H1 (cell line): ENCODE data around the gene HHAT. TPM values are rescaled to one million over a fixed set of nuclear protein-coding genes. Genes with fewer than 3 reads are reported as not detected.

Experiments used
- CTCF ChIA-PET: fragments of 300-600 bp; sonication (Branson Sonifier 250); formaldehyde crosslinking; loops from one replicate; lab custom pipeline; 2021; ENCODE audit not compliant: partially characterized antibody; lab: Charles Lee
- POLR2A ChIA-PET: fragments of 300-600 bp; sonication (Branson Sonifier 250); formaldehyde crosslinking; loops from one replicate; lab custom pipeline; 2021; ENCODE audit warnings: inconsistent platforms; ENCODE audit not compliant: partially characterized antibody; lab: Charles Lee
- DNase-seq, 2 experiments: peaks; one replicate each; pipeline versions ENCODE4 v3.0.0 to v3.0.0-alpha.2; 2010 to 2022; ENCODE audit warnings: low spot score in 2 of 2, low read depth in 1 of 2, mixed read lengths in 1 of 2
- FAIRE-seq: peaks from 2 replicates; lab custom pipeline; 2011; peaks lifted over from hg19 to GRCh38; lab: Jason Lieb, UNC
- H2AFZ ChIP-seq: 2 replicates; pipeline ENCODE4 v1.8.1; 2012; ENCODE audit warnings: low read length, inconsistent platforms
- H2AK5ac ChIP-seq: 2 replicates; pipeline ENCODE4 v1.6.1; 2013; ENCODE audit warnings: low read depth, low read length
- H2BK120ac ChIP-seq: replicated peaks from 2 replicates; pipeline ENCODE3; 2013; ENCODE audit warnings: low read depth, low read length, inconsistent platforms
- H2BK12ac ChIP-seq: 2 replicates; pipeline ENCODE4 v1.6.1; 2013; ENCODE audit warnings: low read depth, low read length
- H2BK15ac ChIP-seq: 2 replicates; pipeline ENCODE4 v1.6.1; 2013; ENCODE audit warnings: low read length
- H2BK20ac ChIP-seq: 2 replicates; pipeline ENCODE4 v1.6.1; 2013; ENCODE audit warnings: low read length
- H2BK5ac ChIP-seq: 2 replicates; pipeline ENCODE4 v1.6.1; 2013; ENCODE audit warnings: low read depth, low read length
- H3K14ac ChIP-seq: 2 replicates; pipeline ENCODE4 v1.6.1; 2013; ENCODE audit warnings: inconsistent platforms; ENCODE audit not compliant: insufficient read length
- H3K18ac ChIP-seq: 2 replicates; pipeline ENCODE4 v1.6.1; 2013; ENCODE audit warnings: low read length; ENCODE audit errors: extremely low read depth
- H3K23ac ChIP-seq: 2 replicates; pipeline ENCODE4 v1.6.1; 2013; ENCODE audit warnings: inconsistent platforms; ENCODE audit not compliant: insufficient read length
- H3K23me2 ChIP-seq: 2 replicates; pipeline ENCODE4 v1.6.1; 2013; ENCODE audit warnings: low read depth, low read length
- H3K27ac ChIP-seq: 2 replicates; pipeline ENCODE4 v1.6.1; 2011; ENCODE audit warnings: low read depth, low read length, inconsistent platforms
- H3K27me3 ChIP-seq, 4 experiments: replicated peaks in 1 of 4; 1 replicate in 1 of 4; 2 replicates in 3 of 4; pipeline versions ENCODE4 v1.6.1 to v1.8.1; 2011 to 2013; ENCODE audit warnings: low read length in 3 of 4, mild to moderate bottlenecking in 3 of 4, inconsistent platforms in 2 of 4, mixed read lengths in 2 of 4, moderate library complexity in 1 of 4; ENCODE audit not compliant: control insufficient read depth in 3 of 4, insufficient read depth in 3 of 4; ENCODE audit errors: extremely low read depth in 1 of 4
- H3K36me3 ChIP-seq, 4 experiments: 2 replicates each; pipeline versions ENCODE4 v1.6.1 to v1.8.1; 2011 to 2013; ENCODE audit warnings: mild to moderate bottlenecking in 4 of 4, low read length in 3 of 4, moderate library complexity in 2 of 4, control low read depth in 1 of 4, inconsistent platforms in 1 of 4; ENCODE audit not compliant: insufficient read depth in 4 of 4, control insufficient read depth in 2 of 4
- H3K4ac ChIP-seq: replicated peaks from 2 replicates; pipeline ENCODE3; 2013; ENCODE audit warnings: low read length, low read depth, mixed read lengths, inconsistent platforms; ENCODE audit not compliant: insufficient read length
- H3K4me1 ChIP-seq, 4 experiments: replicated peaks in 1 of 4; 1 replicate in 1 of 4; 2 replicates in 3 of 4; pipeline versions ENCODE4 v1.6.1 to v1.8.1; 2011 to 2013; ENCODE audit warnings: low read length in 3 of 4, inconsistent platforms in 2 of 4, mixed read lengths in 1 of 4; ENCODE audit not compliant: insufficient read depth in 4 of 4, control insufficient read depth in 3 of 4
- H3K4me2 ChIP-seq, 2 experiments: 2 replicates each; pipeline versions ENCODE4 v1.6.1 to v1.8.1; 2011 to 2013; ENCODE audit warnings: low read depth in 2 of 2, low read length in 2 of 2, control low read depth in 1 of 2, inconsistent platforms in 1 of 2, mild to moderate bottlenecking in 1 of 2; ENCODE audit not compliant: insufficient read depth in 1 of 2
- H3K4me3 ChIP-seq, 4 experiments: fragments of 200-600, 300-600 bp in 1 of 4; sonication (generic), shearing (Covaris generic), sonication (Bioruptor Twin) in 1 of 4; 2 replicates each; pipeline versions ENCODE4 v1.5.1 to v1.8.1; 2011 to 2016; ENCODE audit warnings: low read length in 4 of 4, low read depth in 3 of 4, control low read depth in 2 of 4, inconsistent platforms in 2 of 4, mild to moderate bottlenecking in 2 of 4, mixed read lengths in 1 of 4, moderate library complexity in 1 of 4; ENCODE audit not compliant: insufficient read depth in 2 of 4; ENCODE audit errors: extremely low read depth in 1 of 4
- H3K56ac ChIP-seq: replicated peaks from 2 replicates; pipeline ENCODE3; 2013; ENCODE audit warnings: low read depth, mild to moderate bottlenecking, mixed read lengths, low read length, inconsistent platforms; ENCODE audit not compliant: insufficient read length
- H3K79me1 ChIP-seq: 2 replicates; pipeline ENCODE4 v1.6.1; 2013; ENCODE audit warnings: low read depth, low read length, control low read depth
- H3K79me2 ChIP-seq, 2 experiments: 2 replicates each; pipeline versions ENCODE4 v1.6.1 to v1.8.1; 2012 to 2013; ENCODE audit warnings: low read length in 2 of 2, mild to moderate bottlenecking in 2 of 2, inconsistent platforms in 1 of 2; ENCODE audit not compliant: insufficient read depth in 2 of 2, control insufficient read depth in 1 of 2
- H3K9ac ChIP-seq, 4 experiments: replicated peaks in 1 of 4; 1 replicate in 1 of 4; 2 replicates in 3 of 4; pipeline versions ENCODE4 v1.6.1 to v1.8.1; 2011 to 2013; ENCODE audit warnings: low read depth in 3 of 4, low read length in 3 of 4, control low read depth in 2 of 4, mild to moderate bottlenecking in 2 of 4, moderate library complexity in 2 of 4, inconsistent platforms in 1 of 4; ENCODE audit errors: extremely low read depth in 1 of 4
- H3K9me3 ChIP-seq, 2 experiments: 2 replicates each; pipeline versions ENCODE4 v1.6.1 to v1.8.1; 2012 to 2013; ENCODE audit warnings: mild to moderate bottlenecking in 2 of 2, moderate library complexity in 2 of 2, control low read depth in 1 of 2, inconsistent platforms in 1 of 2, low read depth in 1 of 2, low read length in 1 of 2, mixed read lengths in 1 of 2; ENCODE audit not compliant: insufficient read depth in 2 of 2
- H4K20me1 ChIP-seq, 2 experiments: replicated peaks in 1 of 2; 2 replicates each; pipeline versions ENCODE3 to v1.8.1; 2011 to 2013; ENCODE audit warnings: inconsistent platforms in 2 of 2, low read length in 2 of 2, mild to moderate bottlenecking in 1 of 2; ENCODE audit not compliant: insufficient read depth in 2 of 2, control insufficient read depth in 1 of 2
- H4K5ac ChIP-seq: 2 replicates; pipeline ENCODE4 v1.6.1; 2013; ENCODE audit warnings: low read length, low read depth, mixed read lengths, inconsistent platforms; ENCODE audit not compliant: insufficient read length
- H4K8ac ChIP-seq: 2 replicates; pipeline ENCODE4 v1.8.0; 2013; ENCODE audit warnings: mild to moderate bottlenecking, moderate library complexity, low read length, inconsistent platforms; ENCODE audit not compliant: insufficient read depth; ENCODE audit errors: extremely low read depth
- H4K91ac ChIP-seq: replicated peaks from 2 replicates; pipeline ENCODE3; 2013; ENCODE audit warnings: low read length, mixed read lengths, inconsistent platforms; ENCODE audit not compliant: insufficient read length
- ASH2L ChIP-seq: fragments of 200-600, 300-600 bp; sonication (generic); IDR thresholded peaks from one replicate; pipeline ENCODE4 v1.7.1; 2017; ENCODE audit warnings: low read length
- BRCA1 ChIP-seq: IDR thresholded peaks from 2 replicates; pipeline ENCODE4 v1.6.1; 2012; ENCODE audit warnings: low read depth, low read length, improper control_type of control experiment
- JUN ChIP-seq: IDR thresholded peaks from 2 replicates; pipeline ENCODE4 v1.6.1; 2011; ENCODE audit warnings: low read depth, mild to moderate bottlenecking, improper control_type of control experiment, low read length
- JUND ChIP-seq: IDR thresholded peaks from 2 replicates; pipeline ENCODE4 v1.6.1; 2011; ENCODE audit warnings: mild to moderate bottlenecking, improper control_type of control experiment, low read length
- MAFK ChIP-seq: IDR thresholded peaks from 2 replicates; pipeline ENCODE4 v1.6.1; 2012; ENCODE audit warnings: low read depth, mild to moderate bottlenecking, improper control_type of control experiment, low read length
- RBBP5 ChIP-seq: IDR thresholded peaks from 2 replicates; pipeline ENCODE4 v1.7.1; 2012; ENCODE audit warnings: low read depth, mild to moderate bottlenecking, inconsistent platforms, low read length, moderate library complexity, borderline replicate concordance
- SP1 ChIP-seq: IDR thresholded peaks from 2 replicates; pipeline ENCODE4 v1.6.1; 2011; ENCODE audit warnings: low read depth, low read length
- SUZ12 ChIP-seq: fragments of 200-600 bp; sonication (generic); IDR thresholded peaks from 2 replicates; pipeline ENCODE4 v1.6.1; 2012; ENCODE audit warnings: mild to moderate bottlenecking, inconsistent platforms, low read length, moderate library complexity, mixed read lengths
- WGBS, 2 experiments: shearing (Covaris generic) in 1 of 2; methylation state at CpG; one replicate each; pipeline versions ENCODE4 v1.1.6 to v1.1.7; 2013 to 2015; ENCODE audit warnings: low lambda C conversion rate in 2 of 2, mixed read lengths in 2 of 2, inconsistent platforms in 1 of 2, low coverage in 1 of 2, missing lambda C conversion rate in 1 of 2; ENCODE audit not compliant: insufficient replicate concordance in 2 of 2, insufficient coverage in 1 of 2, insufficient read length in 1 of 2; ENCODE audit errors: extremely low coverage in 1 of 2, missing lambda C conversion rate in 1 of 2; 5-methylcytosine and 5-hydroxymethylcytosine counted together
- polyA plus RNA-seq, 7 experiments: library from polyadenylated mRNA; depleted of rRNA in 3 of 7; stranded (reverse) in 5 of 7; unstranded in 2 of 7; fragments of >200 nt in 5 of 7; fragments of 200-250 nt in 2 of 7; gene quantifications; 1 replicate in 5 of 7; 2 replicates in 1 of 7; 4 replicates in 1 of 7; pipeline versions ENCODE4 v1.2.1 to v1.2.3, GENCODE V29; 2011 to 2013; ENCODE audit warnings: missing spikeins in 2 of 7, mixed read lengths in 2 of 7
- total RNA-seq: library from RNA; stranded (reverse); fragmentation: NEBNext Ultra II Directional; extraction: Animal tissue kit (Norgen Biotek cat#: 25700); gene quantifications from 2 replicates; pipeline ENCODE4 v1.2.1, GENCODE V29; 2021

The HHAT gene
- total and polyA plus RNA-seq, 2 of the 8 experiments (the other 6 are each of a cell fraction or from before 2014, with no cell fraction given), result 0.15 to 0.51 TPM

DNA sequence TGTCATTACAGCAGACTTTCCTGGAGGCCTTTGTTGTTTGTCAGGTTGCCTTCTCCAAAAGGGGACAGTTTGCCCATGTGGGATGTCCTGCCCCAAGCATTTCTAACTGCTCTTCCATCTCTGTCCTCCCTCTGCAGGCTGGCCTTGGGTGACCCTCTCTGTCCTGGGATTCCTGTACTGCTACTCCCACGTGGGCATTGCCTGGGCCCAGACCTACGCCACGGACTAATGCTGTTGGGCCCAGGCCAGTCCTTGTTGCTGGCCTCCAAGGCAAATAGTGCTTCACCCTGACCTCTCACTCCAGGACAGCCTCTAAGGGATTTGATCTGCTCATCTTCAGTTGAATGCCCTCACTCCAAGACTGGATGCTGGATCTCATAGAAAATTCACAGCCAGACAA is 345.4 kb downstream of the HHAT start:
- no peak overlapping the region for H2BK12ac ChIP-seq
- H4K5ac ChIP-seq, result no peak overlapping the region
- no peak overlapping the region for H2BK5ac ChIP-seq
- no peaks in the 10 kb centered on the region for H3K23me2 ChIP-seq
- no peaks in the 10 kb centered on the region for H3K79me1 ChIP-seq
- ChIA-PET POLR2A (no interaction called here), CTCF (interaction anchor here (0.6 to 0.7 kb wide), 2 partner anchors 48 to 175 kb away, joined by 3 to 4 read pairs; no protein-coding TSS in a partner anchor)
- no peak overlapping the region for H3K27ac ChIP-seq
- H3K4ac ChIP-seq, result no peak overlapping the region
- no peak for FAIRE-seq
- H3K14ac ChIP-seq, result no peak overlapping the region
- no peak overlapping the region for H3K4me3 ChIP-seq
- TF ChIP-seq BRCA1 (no peak), MAFK (no peak), SUZ12 (no peak), JUND (no peak), ASH2L (no peak), SP1 (no peak), JUN (no peak), RBBP5 (no peak)
- H3K9ac ChIP-seq, result no peak overlapping the region
- no peak overlapping the region for H3K4me2 ChIP-seq
- no peaks in the 10 kb centered on the region for H4K20me1 ChIP-seq
- no peak overlapping the region for H2AFZ ChIP-seq
- H3K56ac ChIP-seq, result no peak overlapping the region
- H2AK5ac ChIP-seq, result no peak overlapping the region
- H3K18ac ChIP-seq, result no peak overlapping the region
- H3K27me3 ChIP-seq, result no peaks in the 10 kb centered on the region
- 94% methylated on average over 3 of the region's 3 CpGs; no CpG with 5 or more reads in 1 of the 2 experiments for WGBS, 2 experiments
- no peak overlapping the region for H2BK15ac ChIP-seq
- H2BK20ac ChIP-seq, result no peak overlapping the region
- DNase-seq, result no peak
- H4K8ac ChIP-seq, result no peak overlapping the region
- no peaks in the 10 kb centered on the region for H3K36me3 ChIP-seq
- no peaks in the 10 kb centered on the region for H3K9me3 ChIP-seq
- no peak overlapping the region for H3K23ac ChIP-seq
- H3K79me2 ChIP-seq, result no peaks in the 10 kb centered on the region
- no peaks in the 10 kb centered on the region for H3K4me1 ChIP-seq
- H4K91ac ChIP-seq, result no peak overlapping the region
- H2BK120ac ChIP-seq, result no peak overlapping the region
